WTC11 (cell line): ENCODE measurements around the gene FBRSL1. TPM values are rescaled to one million over a fixed set of nuclear protein-coding genes. Genes with fewer than 3 reads are reported as not detected.

Experiments
- ATAC-seq: fragments of 200-7000 bp; cut with Tn5 transposase; 2 replicates; pipeline ENCODE4 v1.10.0; 2021; ENCODE audit warnings: mild to moderate bottlenecking, moderate library complexity
- CTCF ChIA-PET: fragments of 300-600 bp; sonication (Branson Sonifier 250); formaldehyde crosslinking; loops from one replicate; lab custom pipeline; 2021; ENCODE audit warnings: antibody characterized with exemption; lab: Charles Lee
- POLR2A ChIA-PET: fragments of 350-600 bp; sonication (Branson Sonifier 250); formaldehyde crosslinking; loops from one replicate; lab custom pipeline; 2021; ENCODE audit warnings: antibody characterized with exemption; lab: Charles Lee
- DNase-seq: peaks from one replicate; pipeline ENCODE4 v3.0.0; 2021; ENCODE audit warnings: low spot score
- H3K27ac Mint-ChIP-seq: 2 replicates; pipeline ENCODE4 v1.8.0; 2021; ENCODE audit warnings: mixed read lengths
- H3K27me3 Mint-ChIP-seq: 2 replicates; pipeline ENCODE4 v1.8.0; 2021; ENCODE audit warnings: low read depth, mild to moderate bottlenecking, moderate library complexity, mixed read lengths
- H3K36me3 Mint-ChIP-seq: 2 replicates; pipeline ENCODE4 v1.8.0; 2021; ENCODE audit warnings: mixed read lengths
- H3K4me1 Mint-ChIP-seq: 2 replicates; pipeline ENCODE4 v1.8.0; 2022; ENCODE audit warnings: mixed read lengths
- H3K4me3 Mint-ChIP-seq: 2 replicates; pipeline ENCODE4 v1.8.0; 2021; ENCODE audit warnings: mild to moderate bottlenecking, moderate library complexity, mixed read lengths
- H3K9me3 Mint-ChIP-seq: 2 replicates; pipeline ENCODE4 v1.8.0; 2021; ENCODE audit warnings: mixed read lengths
- AFF4 ChIP-seq: sonication (generic); formaldehyde crosslinking; IDR thresholded peaks from 2 replicates; pipeline ENCODE4 v1.8.1; 2023; ENCODE audit warnings: mild to moderate bottlenecking, missing genetic modification reagents, borderline replicate concordance
- ATF1 ChIP-seq: sonication (generic); formaldehyde crosslinking; IDR thresholded peaks from 2 replicates; pipeline ENCODE4 v1.8.1; 2023; ENCODE audit warnings: mild to moderate bottlenecking, moderate library complexity, missing genetic modification reagents
- ATF2 ChIP-seq: sonication (generic); formaldehyde crosslinking; IDR thresholded peaks from 2 replicates; pipeline ENCODE4 v1.8.1; 2022; ENCODE audit warnings: low read depth, missing genetic modification reagents, borderline replicate concordance
- ATF3 ChIP-seq: sonication (generic); formaldehyde crosslinking; conservative IDR thresholded peaks from 2 replicates; pipeline ENCODE4 v1.8.1; 2022; ENCODE audit warnings: mild to moderate bottlenecking, missing genetic modification reagents
- ATF6 ChIP-seq: sonication (generic); formaldehyde crosslinking; IDR thresholded peaks from 2 replicates; pipeline ENCODE4 v1.8.1; 2023; ENCODE audit warnings: mild to moderate bottlenecking, missing genetic modification reagents
- CREB1 ChIP-seq: sonication (generic); formaldehyde crosslinking; IDR thresholded peaks from 2 replicates; pipeline ENCODE4 v1.8.0; 2023; ENCODE audit warnings: mild to moderate bottlenecking, missing genetic modification reagents
- E2F5 ChIP-seq: sonication (generic); formaldehyde crosslinking; IDR thresholded peaks from 2 replicates; pipeline ENCODE4 v1.8.1; 2022; ENCODE audit warnings: mild to moderate bottlenecking, moderate library complexity, missing genetic modification reagents
- ELF4 ChIP-seq: sonication (generic); formaldehyde crosslinking; IDR thresholded peaks from 2 replicates; pipeline ENCODE4 v1.8.1; 2022; ENCODE audit warnings: low read depth, mild to moderate bottlenecking, moderate library complexity, missing genetic modification reagents
- IRF2 ChIP-seq: sonication (generic); formaldehyde crosslinking; IDR thresholded peaks from 2 replicates; pipeline ENCODE4 v1.8.0; 2022; ENCODE audit warnings: low read depth, missing genetic modification reagents, borderline replicate concordance
- MYBL2 ChIP-seq: sonication (generic); formaldehyde crosslinking; IDR thresholded peaks from 2 replicates; pipeline ENCODE4 v1.8.1; 2023; ENCODE audit warnings: mild to moderate bottlenecking, moderate library complexity, missing genetic modification reagents
- NFE2L1 ChIP-seq: sonication (generic); formaldehyde crosslinking; IDR thresholded peaks from 2 replicates; pipeline ENCODE4 v1.8.1; 2023; ENCODE audit warnings: missing genetic modification reagents
- NR3C1 ChIP-seq: sonication (generic); formaldehyde crosslinking; conservative IDR thresholded peaks from 2 replicates; pipeline ENCODE4 v1.8.1; 2023; ENCODE audit warnings: low read depth, mild to moderate bottlenecking, missing genetic modification reagents
- PRDM15 ChIP-seq: sonication (generic); formaldehyde crosslinking; IDR thresholded peaks from 2 replicates; pipeline ENCODE4 v1.8.0; 2022; ENCODE audit warnings: missing genetic modification reagents
- USF2 ChIP-seq: sonication (generic); formaldehyde crosslinking; IDR thresholded peaks from 2 replicates; pipeline ENCODE4 v1.8.1; 2023; ENCODE audit warnings: mild to moderate bottlenecking, missing genetic modification reagents, moderate library complexity
- ZNF671 ChIP-seq: fragments of 250-450 bp; sonication (Bioruptor Pico); IDR thresholded peaks from 2 replicates; pipeline ENCODE4 v1.8.0; 2021; ENCODE audit warnings: mild to moderate bottlenecking
- total RNA-seq: library from RNA; stranded (reverse); gene quantifications from 3 replicates; pipeline ENCODE4 v1.2.3, GENCODE V29; 2021

Gene FBRSL1
- total RNA-seq, 1 experiment from 2014 or later = 129 TPM

GRCh38 chr12:132545164-132545953 is 55.4 kb downstream of the FBRSL1 start:
- Mint-ChIP-seq H3K4me3 (no peak overlapping the region), H3K9me3 (no peaks in the 10 kb centered on the region), H3K36me3 (no peaks in the 10 kb centered on the region), H3K27me3 (peaks cover 80% of the 10 kb centered on the region), H3K4me1 (peaks cover under 1% of the 10 kb centered on the region; the same call in 1 of the 2 replicates), H3K27ac (no peak overlapping the region)
- ATAC-seq (no peak), DNase-seq (no peak)
- CTCF ChIA-PET = interaction anchor here (0.6 to 1.2 kb wide), 3 partner anchors 16 to 466 kb away, joined by 3 to 12 read pairs (median 3); no protein-coding TSS in a partner anchor
- TF ChIP-seq PRDM15 (CRISPR knock-in tag) (no peak), E2F5 (CRISPR knock-in tag) (no peak), MYBL2 (CRISPR knock-in tag) (no peak), ELF4 (CRISPR knock-in tag) (no peak), ZNF671 (CRISPR knock-in tag) (no peak), USF2 (no peak), NFE2L1 (no peak), AFF4 (CRISPR knock-in tag) (no peak), ATF3 (CRISPR knock-in tag) (no peak), ATF1 (no peak), ATF6 (CRISPR knock-in tag) (no peak), ATF2 (CRISPR knock-in tag) (no peak), IRF2 (no peak), CREB1 (CRISPR knock-in tag) (no peak), NR3C1 (CRISPR knock-in tag) (no peak)
- POLR2A ChIA-PET = interaction anchor here (0.6 kb wide), 1 partner anchor 227 kb away, joined by 3 read pairs; no protein-coding TSS in a partner anchor
